RPMI8226 (cell line): ENCODE data around the gene NET1.
A peak's percentile ranks its signal among the peaks of the same experiment; 100 is the strongest.
"Not testable (repeated sequence)": the region's sequence is repeated elsewhere in the genome, so short reads cannot be mapped to it uniquely, and the experiment has no call there.

ENCODE experiments used
- DNase-seq: peaks from one replicate; pipeline ENCODE4 v3.0.0-alpha.2; 2015

The NET1 gene

GRCh38 chr10:5399332-5399731 is 13.0 kb upstream of the NET1 start:
- DNase-seq = no peak

DNA sequence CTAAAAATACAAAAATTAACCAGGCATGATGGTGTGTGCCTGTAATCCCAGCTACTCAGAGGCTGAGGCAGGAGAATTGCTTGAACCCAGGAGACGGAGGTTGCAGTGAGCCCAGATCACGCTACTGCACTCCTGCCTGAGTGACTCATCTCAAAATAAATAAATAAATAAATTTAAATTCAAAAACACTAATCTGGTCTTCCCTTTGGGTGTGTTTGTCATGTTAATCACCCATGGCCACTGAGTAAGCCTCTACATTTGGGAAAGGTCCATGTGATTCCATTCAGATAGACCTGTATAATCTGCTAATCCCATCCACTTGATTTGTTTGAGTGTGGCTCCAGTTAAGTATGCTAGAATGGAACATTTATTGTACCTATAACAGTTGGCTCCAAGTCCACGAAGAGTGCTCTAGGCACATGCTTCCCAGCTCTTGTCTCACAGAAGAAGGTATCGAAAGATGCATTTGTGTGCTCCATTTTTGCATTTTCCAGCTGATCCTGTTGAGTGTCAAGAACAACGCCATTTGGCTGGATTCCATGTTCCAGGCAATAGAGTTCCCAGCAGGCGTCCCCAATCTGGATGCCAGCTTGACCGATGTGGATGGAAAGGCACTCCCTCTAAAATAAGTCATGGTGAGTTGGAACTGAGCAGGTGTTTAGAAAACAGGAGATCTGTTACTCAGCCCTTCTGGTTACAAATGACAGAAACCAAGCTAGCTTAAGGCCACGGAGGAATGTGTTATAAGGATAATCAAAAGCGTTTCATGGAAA is 11.7 kb upstream of the NET1 start:
- DNase-seq = no peak

- no peak for DNase-seq
Observed at GRCh38 chr10:5402798-5403197, 9.6 kb upstream of the NET1 start.

- DNase-seq = no peak
Observed at GRCh38 chr10:5404208-5405041, 7.9 kb upstream of the NET1 start, which contains the start of gene TUBAL3. Gene TUBAL3 (minus strand): TSS chr10:5404828. CDS start chr10:5404792, 36 bp downstream.

GRCh38 chr10:5406918-5407317 is 5.4 kb upstream of the NET1 start:
- no peak for DNase-seq

DNA sequence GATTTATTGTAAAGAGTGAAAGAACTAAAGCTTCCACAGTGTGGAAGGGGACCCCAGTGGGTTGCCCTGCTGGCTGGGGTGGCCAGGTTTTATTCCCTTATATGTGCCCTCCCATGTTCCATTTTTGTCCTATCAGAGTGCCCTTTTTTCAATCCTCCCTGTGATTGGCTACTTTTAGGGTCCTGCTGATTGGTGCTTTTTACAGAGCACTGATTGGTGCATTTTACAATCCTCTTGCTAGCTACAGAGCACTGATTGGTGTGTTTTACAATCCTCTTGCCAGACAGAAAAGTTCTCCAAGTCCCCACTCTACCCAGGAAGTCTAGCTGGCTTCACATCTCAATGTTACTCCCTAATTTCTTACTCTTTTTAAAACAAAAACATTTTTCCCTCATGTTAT is 1.6 kb upstream of the NET1 start:
- not testable (repeated sequence) for DNase-seq

DNA sequence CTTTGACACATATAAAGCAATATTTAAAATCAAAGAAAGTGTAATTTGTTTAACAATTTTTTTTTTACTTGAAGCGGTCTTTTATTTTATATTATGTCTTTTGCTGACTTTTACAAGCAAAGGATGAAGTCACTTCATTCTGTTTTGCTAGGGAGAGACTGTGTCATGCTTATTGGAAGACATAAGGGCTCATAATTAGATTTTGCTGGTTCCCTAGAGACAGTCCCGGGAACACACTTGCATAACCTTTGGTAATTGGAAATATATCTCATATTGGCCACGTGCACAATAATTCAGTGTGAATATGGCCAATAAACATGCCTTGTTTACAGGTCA is 448 bp upstream of the NET1 start:
- no peak for DNase-seq

DNA sequence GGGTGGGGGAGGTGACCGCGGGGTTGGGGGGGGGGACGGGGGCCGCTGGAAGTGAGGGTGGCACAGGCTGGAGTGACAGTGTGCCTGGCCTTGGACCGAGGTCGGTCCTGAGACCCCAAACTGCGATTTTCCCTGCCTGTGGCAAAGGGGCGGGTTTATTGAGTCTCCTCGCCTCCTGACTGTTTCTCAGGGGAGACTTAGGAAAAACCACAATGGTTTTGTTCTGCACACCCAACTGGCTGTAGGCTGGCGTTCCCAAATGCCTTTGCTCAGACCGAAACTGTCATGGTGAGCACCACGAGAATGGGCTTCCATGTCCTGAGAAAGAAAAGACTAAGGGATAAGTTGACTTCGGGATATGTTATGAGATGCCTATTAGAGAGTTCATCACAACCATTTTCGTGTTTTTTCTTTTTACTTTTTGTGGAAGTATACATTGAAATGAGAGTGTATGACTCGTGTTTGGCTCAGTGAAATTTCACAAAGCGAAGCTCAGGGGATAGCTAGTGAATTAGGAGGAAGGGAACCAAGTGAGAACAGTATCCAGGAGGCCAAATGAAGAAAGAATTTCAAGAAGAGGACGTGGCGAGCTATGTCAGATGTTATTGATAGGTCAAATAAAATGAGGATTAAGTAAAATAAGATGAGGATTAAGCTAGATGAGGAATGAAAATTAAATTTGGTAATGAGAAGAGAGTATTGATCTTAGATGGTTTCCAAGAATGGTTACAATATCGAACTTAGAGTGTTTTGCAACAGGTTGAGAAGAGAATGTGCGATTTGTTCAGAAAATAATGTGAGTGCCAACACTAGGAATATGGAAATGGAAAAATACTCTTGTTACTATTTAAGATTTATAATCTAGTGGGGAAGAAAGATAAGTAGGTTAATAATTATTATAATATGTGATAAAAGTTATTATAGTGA is 918 bp downstream of the NET1 start:
- peak; percentile 28 for DNase-seq

GRCh38 chr10:5416981-5417380 is 4.6 kb downstream of the NET1 start:
- no peak for DNase-seq

DNA sequence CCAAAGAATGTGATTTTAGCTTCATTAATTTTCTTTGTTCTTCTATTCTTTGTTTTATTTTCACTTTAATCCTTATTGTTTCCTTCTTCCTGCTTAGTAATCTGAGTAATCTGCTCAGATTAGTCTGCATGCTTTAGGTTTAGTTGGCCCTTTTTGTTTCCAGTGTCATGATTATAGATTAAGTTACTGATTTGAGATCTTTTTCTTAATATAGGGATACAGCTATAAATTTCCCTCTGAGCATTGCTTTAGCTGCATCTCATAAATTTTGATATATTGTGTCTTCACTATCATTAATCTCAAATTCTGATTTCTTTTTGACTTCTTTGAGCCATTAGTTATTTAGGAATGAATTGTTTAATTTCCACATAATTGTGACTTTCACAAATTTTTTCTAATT is 6.2 kb downstream of the NET1 start:
- no peak for DNase-seq

DNA sequence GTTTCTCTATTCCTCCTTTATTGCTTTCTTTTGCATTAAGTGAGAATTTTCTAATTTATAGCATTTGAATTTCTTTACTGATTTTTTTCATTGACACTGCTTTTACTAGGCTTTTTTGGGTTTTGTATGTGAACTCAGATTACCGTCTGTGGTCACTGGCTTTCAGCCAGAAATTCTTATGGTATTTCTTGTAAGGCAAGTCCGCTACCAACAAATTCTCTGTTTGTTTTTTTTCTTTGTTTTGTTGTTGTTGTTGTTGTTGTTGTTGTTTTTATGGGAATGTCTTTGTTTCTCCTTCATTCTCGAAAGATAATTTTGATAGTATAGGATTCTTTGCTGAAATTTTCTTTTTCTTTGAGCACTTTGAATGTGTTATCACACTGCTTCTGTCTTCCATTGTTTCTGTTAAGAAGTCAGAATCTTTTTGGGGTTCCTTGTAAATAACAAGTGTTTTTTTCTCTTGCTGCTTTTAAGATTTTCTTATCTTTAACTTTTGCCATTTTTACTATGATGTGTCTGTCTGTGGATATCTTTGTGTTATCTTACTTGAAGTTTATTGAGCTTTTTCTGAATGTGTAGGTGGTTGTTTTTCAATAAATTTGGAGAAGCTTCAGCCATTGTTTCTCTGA is 7.2 kb downstream of the NET1 start:
- no peak for DNase-seq

- no peak for DNase-seq
Observed at GRCh38 chr10:5423771-5424170, 11.4 kb downstream of the NET1 start.

- no peak for DNase-seq
Observed at GRCh38 chr10:5424751-5425150, 12.4 kb downstream of the NET1 start.

DNA sequence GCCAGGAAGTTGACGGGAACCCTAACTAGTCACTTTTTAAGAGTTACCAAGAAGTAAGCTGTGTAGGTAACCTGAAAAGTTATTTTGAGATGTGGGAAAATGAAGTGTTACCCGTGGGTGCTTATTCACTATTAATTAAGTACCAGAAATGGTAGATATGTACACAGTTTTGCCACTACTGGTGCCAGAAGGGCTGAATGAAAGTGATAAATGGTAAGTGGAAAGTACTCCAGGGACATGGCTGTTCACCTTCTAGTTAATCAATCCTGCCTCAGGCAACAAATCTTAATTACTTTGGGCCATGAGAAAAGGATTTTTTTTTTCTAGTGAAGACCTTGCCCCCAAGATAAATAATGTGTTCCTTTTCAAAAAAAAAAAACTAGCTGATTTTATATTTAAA is 15.8 kb downstream of the NET1 start:
- DNase-seq = no peak

DNA sequence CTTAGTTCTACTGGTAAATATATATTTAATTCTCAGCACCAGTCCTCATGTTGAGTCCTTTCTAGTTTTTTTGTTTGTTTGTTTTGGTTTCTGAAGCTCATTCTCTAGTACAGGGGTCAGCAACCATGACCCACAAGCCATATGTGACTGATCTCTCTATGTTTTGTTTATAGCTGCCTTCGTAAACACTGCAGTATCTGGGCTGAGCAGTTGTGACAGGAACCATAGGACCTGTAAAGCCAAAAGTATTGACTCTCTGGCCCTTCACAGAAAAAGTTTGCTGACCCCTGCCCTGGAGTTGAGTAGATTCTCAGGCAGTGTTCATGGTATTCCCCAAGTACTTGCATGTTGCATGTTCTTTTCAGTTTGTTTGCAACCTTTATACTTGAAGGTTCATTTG is 20.8 kb downstream of the NET1 start:
- DNase-seq = no peak

DNA sequence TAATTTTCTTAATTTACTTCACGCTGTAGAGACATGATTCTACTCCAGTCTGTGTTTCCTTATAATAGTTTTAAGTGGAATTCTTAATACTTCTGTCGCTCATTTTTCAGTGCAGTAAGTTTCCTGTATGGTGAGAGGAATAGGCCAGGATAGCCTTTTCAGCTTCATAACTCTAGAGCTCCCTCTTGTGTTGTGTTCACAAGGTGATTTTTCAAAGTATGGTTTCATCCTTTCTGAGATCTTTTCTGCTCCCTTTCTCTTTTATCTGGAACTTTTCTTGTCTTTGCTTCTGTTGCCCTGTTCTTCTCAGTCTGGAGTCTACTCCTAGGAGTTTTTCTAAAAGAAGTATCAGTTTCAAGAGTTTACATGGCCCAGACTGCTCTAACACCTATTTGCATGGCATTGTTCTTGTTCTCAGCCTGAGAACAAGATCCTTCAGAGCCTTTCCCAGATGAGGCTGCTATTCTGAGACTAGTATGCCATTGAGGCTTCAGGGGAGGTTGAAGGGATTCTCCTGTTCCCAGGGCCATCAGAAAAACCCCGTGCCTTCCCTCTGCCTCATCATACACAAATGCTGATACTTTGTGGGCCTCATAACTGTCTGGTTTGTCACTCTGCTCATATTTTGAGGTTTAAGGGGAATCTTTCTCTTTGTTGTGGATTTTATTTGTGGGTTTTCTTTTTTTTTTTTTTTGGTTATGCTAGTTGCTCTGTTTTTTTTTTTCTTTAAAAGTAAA is 21.8 kb downstream of the NET1 start:
- DNase-seq = peak; percentile 60

DNA sequence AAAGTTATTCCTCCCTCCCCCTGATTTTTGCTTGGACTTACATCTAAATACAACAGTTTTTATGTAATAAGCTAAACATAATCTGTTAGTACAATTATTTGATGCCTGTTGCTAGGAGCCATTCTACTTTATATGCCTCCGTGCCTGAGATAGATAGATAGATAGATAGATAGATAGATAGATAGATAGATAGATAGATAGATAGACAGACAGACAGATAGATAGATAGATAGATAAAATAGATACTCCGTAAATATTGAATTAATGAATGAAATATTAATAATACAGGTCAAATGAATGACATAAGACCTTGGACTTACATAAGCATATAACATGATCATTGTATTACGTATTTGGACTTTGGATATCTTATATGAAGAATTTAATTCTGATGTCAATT is 23.0 kb downstream of the NET1 start:
- DNase-seq = no peak

DNA sequence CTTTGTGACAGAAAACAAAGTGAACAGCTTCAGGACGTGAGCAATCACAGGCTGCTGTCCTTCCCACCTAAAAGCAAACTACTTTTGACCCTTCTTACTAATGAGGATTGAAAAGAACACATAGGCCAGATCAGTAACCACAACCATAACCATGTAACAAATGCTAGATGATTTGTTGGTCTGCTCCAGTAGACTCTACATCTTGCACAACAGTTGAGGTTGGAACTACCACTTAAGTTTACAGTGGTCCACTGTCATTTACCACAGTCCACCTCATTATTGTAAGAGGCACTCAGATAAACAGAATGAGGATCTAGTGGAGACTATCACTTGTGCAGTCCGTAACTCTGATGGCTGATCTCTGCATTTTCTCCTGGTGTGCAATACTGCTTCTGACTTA is 27.8 kb downstream of the NET1 start:
- no peak for DNase-seq

- no peak for DNase-seq
Observed at GRCh38 chr10:5441106-5441505, 28.7 kb downstream of the NET1 start.

- peak; percentile 58 for DNase-seq
Observed at GRCh38 chr10:5442065-5442989, 30.0 kb downstream of the NET1 start.

- no peak for DNase-seq
Observed at GRCh38 chr10:5442990-5443370, 30.6 kb downstream of the NET1 start.
